AG09319 (cell line): ENCODE data around the gene ACVRL1.

ENCODE experiments used
- DNase-seq: peaks from one replicate; pipeline ENCODE4 v3.0.0-alpha.2; 2010; ENCODE audit warnings: low read depth; ENCODE audit errors: extremely low read depth
- TF ChIP-seq, protein P1 (sequence below): IDR thresholded peaks from 2 replicates; pipeline ENCODE4 v1.5.1; 2011; ENCODE audit warnings: low read depth, mild to moderate bottlenecking, inconsistent platforms, low read length, moderate library complexity

Gene ACVRL1

DNA sequence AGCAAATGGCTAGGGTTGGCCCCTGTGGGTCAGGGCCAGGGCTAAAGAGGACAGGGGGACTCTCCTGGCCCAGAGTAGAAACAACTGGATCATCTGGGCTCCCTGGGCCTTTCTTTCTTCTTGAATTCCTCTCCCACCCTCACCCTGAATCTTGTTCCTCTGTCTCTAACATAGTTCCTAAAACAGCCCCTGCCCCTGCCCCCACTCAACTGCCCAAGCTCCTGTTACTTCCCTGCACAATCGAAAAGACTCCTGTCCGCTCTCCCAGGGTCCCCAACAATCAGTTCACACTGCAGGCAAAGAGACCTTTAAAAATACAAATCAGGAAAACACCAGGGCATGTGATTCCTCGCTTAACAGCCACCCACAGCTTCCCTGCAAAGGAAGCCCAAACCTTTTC is 37.4 kb upstream of the ACVRL1 start:
- no peak for DNase-seq
- TF ChIP-seq, protein P1, sequence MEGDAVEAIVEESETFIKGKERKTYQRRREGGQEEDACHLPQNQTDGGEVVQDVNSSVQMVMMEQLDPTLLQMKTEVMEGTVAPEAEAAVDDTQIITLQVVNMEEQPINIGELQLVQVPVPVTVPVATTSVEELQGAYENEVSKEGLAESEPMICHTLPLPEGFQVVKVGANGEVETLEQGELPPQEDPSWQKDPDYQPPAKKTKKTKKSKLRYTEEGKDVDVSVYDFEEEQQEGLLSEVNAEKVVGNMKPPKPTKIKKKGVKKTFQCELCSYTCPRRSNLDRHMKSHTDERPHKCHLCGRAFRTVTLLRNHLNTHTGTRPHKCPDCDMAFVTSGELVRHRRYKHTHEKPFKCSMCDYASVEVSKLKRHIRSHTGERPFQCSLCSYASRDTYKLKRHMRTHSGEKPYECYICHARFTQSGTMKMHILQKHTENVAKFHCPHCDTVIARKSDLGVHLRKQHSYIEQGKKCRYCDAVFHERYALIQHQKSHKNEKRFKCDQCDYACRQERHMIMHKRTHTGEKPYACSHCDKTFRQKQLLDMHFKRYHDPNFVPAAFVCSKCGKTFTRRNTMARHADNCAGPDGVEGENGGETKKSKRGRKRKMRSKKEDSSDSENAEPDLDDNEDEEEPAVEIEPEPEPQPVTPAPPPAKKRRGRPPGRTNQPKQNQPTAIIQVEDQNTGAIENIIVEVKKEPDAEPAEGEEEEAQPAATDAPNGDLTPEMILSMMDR, result no peak

DNA sequence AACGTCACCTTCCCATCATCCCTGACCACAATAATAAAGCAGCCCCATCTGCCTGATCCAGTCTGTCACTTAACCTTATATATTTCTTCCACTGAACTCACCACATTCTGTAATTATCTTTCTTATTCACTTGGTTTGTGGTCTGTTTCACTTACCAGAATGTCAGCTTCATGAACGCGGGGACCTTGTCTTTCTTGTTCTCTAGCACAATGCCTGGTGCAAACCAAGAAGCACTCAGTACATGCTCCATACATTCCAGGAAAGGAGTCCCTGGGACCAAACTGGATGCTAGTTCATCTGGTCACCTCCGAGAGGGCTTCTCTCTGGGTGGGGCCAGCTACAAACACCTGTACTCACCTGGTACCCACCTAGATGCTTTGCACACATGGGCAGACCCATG is 36.8 kb upstream of the ACVRL1 start:
- TF ChIP-seq, protein P1, result no peak
- DNase-seq, result no peak

DNA sequence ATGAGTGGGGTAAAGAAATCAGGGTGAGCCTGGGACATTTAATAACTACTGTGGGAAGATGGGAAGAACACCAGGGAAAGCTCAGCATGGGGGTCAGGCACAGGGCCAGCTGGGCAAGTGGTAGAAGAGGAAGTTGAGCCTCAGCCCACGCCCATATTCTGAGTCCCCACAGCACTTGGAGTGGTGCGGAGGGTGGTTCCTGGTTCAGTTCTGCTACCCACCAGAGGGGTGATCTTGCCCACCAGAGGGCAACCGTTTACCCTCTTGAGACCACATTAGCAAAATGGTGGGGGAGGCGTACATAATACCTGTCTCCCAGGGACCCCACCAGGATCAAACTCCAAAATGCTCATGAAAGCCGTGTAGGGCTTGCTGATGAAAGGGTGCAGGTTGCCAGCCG is 36.2 kb upstream of the ACVRL1 start:
- no peak for DNase-seq
- TF ChIP-seq, protein P1, result no peak

DNA sequence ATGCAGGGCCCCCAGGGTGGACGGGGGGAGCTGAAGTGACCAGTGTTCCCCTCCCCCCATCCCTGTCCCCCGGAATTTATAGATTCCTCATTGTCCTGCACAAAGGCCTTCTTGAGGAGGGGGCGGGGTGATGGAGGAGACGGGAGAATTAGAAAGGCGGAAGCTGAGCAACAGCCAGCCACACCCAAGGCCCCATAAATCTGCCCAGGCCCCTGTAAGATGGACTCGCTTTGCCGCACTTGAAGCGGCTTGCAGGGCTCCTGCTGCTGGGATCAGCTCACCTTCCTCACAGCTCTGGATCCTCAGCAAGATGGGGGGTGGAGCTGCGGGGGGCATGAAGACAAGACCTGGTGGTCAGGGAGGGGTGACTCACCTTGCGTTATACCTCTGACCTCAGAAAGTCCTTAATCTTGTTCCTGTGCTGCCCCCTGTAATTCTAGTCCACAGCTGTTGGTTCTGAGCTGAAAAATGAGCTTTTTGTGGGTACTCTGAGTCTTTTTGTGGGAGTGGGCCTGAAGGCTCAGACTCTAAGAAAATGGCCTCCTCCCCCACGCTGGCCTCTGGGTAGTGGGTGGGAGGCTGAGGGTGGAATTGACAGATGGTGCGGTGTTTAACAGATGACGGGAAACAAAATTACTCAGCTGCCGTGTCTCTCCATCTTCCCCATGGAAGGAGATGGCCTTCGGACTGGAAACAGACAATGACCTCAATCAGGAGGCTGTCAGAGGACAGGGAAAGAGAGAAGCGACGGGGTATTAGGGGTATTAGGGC is 35.2 kb upstream of the ACVRL1 start:
- TF ChIP-seq, protein P1, result no peak
- DNase-seq, result no peak

DNA sequence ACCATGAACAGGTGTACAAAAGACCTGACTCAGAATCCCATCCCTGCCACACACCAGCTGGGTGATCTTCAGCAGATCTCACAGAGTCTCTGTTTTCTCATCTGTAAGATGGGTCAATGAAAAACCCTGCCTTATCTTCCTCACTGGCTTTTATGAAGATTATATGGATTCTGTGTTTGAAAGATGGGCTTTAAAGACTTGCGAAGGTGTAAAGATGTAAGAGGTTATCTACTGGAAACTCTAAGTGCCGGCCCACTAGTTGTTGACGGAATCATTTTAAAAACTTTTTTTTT is 34.7 kb upstream of the ACVRL1 start:
- TF ChIP-seq, protein P1, result no peak
- no peak for DNase-seq

DNA sequence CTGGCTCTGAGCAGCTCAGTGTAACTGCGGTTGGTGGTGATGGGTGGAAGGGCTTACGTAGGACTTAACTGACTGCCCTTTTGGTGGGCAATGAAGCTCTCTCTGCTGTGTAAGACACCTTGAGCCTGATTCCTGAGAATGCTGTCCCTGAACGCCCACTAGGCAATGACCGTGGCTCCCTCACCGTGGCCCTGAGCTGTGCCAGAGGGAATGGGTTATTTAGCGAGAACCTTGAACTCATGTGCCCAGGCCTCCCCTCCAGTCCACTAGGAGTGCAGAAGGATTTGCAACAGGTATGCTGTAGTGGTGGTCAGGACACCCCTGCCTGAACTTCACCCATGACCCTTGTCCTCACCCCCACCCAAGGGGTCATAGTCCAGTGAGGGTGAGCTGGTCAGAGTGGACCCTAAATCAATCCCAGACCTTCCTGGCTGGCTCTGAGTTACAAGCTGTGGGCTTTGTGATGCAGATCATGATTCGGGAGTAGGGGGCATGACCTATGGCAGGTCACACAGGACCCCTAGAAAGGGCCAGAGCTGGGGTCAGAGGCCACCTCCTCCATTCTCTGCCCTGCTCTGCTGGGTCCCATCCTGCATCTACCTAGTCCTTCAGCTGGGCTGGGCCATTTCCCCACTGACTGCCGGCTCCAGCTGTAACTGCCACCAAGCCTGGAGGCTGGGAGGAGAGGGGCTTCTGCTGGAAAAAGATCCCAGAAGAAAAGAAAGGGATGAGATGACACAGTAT is 33.9 kb upstream of the ACVRL1 start:
- DNase-seq, result no peak
- TF ChIP-seq, protein P1, result no peak

DNA sequence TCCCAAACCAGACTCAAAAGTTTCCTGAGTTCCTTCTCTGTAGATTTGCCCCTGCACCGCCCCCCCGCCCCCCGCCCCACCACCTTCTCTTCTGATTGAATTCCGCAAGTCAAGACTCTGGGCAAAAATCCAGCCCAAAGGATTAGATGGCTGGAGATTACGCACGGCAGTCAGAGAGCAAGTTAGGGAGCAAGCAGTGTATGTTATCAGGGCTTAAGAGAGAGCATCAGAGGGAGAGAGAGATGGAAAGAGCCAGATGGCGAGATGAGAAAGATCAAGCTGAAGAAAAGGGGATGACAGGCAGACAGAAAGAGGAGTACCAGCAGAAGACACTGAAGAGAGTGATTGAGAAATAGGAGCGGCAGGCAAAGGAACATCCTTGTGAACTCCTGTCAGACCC is 33.3 kb upstream of the ACVRL1 start:
- DNase-seq, result no peak
- TF ChIP-seq, protein P1, result no peak
